ENCODE measurements around the gene FAM20C. TPM values are rescaled to one million over a fixed set of nuclear protein-coding genes. Genes with fewer than 3 reads are reported as not detected.

Gene FAM20C
- total RNA-seq, 2 donors from 2014 or later = 32.5 to 106 TPM

DNA sequence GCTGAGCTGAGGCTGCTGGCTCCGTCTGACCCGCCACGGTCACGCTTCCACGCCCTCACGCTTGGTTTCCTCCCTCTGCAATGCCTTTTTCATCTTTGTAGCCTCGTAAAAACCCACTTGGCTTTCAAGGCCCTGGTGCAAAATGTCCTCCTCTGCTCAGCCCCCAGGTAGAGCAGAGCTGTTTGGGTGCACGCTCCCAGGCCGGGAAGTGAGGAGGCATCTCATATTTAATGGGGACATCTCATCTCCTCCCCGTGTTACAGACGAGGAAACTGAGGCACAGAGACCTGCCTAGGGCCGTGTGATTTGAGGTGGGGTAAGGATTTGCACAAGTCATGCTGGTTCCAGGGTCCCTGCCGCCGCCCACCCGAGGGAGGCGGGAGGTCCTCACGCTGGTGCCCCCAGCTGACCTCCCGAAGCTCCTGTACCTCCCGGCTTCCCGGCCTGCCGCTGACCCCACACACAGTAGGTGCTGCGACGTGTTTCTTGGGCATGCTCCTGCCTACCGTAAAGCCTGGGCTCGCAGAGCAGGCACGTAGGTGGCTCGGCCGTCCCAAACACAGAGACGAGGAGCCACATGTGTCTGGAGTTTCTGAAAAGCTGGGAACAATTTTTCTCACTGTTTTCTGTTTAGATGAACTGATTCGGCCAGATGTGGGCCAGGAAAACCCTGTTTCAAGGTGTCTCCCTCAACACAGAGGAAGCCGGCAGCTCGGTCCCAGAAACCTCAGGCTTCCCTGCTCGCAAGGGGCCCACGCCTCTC lies 109.1 kb downstream of the FAM20C start:
- DNase-seq (ENCODE audit: low spot score) (no peak), ATAC-seq (ENCODE audit: insufficient number of reproducible peaks, low FRiP score, low read depth) (no peak)

DNA sequence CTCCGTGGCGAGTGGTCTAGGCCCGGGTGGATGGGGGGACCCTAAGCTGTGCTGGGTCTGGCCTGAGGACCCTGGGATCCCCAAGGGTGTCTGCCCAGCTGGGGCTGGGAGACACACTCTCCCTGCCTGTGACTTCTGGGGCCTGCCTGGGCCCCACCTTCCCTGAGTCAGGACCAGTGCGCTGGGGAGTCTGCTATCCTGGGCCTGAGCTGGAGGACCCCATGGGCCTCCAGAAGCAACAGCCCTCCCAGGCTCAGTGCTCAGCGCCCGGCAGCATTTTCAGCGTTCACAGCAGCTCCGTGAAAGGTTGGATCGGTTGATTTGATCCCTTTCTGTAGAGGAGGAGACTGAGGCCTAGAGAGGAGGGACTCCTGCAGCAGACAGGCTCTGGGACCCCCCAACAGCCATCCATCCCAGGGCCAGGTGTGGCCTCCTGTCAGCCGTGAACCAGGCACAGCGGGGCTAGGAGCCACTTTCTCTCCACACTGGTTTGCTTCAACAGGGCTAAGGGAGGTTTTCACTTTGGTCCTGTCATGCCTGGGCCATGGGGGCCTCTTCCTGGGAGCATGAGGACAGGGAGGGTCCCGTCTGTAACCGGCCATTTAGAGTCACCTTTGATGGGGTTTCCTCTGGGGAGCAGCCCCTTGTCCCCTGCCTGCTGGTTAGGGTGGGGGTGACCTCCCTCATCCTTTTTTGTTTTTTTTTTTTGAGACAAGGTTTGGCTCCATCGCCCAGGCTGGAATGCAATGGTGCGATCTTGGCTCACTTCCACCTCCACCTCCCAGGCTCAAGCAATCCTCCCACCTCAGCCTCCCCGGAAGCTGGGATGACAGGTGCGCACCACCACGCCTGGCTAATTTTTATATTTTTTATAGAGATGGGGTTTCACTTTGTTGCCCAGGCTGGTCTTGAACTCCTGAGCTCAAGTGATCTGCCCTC lies 110.0 kb downstream of the FAM20C start:
- H3K36me3 ChIP-seq = no peaks in the 10 kb centered on the region
- no peak overlapping the region for H3K4me3 ChIP-seq
- ATAC-seq (ENCODE audit: insufficient number of reproducible peaks, low FRiP score, low read depth) (no peak), DNase-seq (ENCODE audit: low spot score) (no peak)
- no peaks in the 10 kb centered on the region for H3K9me3 ChIP-seq
- no peaks in the 10 kb centered on the region for H3K27me3 ChIP-seq (replicated peaks; ENCODE audit: insufficient read depth)
- TF ChIP-seq, protein P1, sequence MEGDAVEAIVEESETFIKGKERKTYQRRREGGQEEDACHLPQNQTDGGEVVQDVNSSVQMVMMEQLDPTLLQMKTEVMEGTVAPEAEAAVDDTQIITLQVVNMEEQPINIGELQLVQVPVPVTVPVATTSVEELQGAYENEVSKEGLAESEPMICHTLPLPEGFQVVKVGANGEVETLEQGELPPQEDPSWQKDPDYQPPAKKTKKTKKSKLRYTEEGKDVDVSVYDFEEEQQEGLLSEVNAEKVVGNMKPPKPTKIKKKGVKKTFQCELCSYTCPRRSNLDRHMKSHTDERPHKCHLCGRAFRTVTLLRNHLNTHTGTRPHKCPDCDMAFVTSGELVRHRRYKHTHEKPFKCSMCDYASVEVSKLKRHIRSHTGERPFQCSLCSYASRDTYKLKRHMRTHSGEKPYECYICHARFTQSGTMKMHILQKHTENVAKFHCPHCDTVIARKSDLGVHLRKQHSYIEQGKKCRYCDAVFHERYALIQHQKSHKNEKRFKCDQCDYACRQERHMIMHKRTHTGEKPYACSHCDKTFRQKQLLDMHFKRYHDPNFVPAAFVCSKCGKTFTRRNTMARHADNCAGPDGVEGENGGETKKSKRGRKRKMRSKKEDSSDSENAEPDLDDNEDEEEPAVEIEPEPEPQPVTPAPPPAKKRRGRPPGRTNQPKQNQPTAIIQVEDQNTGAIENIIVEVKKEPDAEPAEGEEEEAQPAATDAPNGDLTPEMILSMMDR (IDR thresholded peaks at IDR 0.05) = no peak
- H3K27ac ChIP-seq = no peak overlapping the region
- no peaks in the 10 kb centered on the region for H3K4me1 ChIP-seq (ENCODE audit: control insufficient read depth in 1 of 2, low read depth in 2 of 2)

More for the DNA sequence above, 109.1 kb downstream of the FAM20C start:
- Histone ChIP-seq H3K27me3 (replicated peaks; ENCODE audit: insufficient read depth) (no peaks in the 10 kb centered on the region), H3K27ac (no peak overlapping the region), H3K36me3 (no peaks in the 10 kb centered on the region), H3K4me3 (no peak overlapping the region), H3K4me1 (ENCODE audit: control insufficient read depth in 1 of 2, low read depth in 2 of 2) (no peaks in the 10 kb centered on the region), H3K9me3 (no peaks in the 10 kb centered on the region)
- TF ChIP-seq, protein P1 (IDR thresholded peaks at IDR 0.05) = no peak

GRCh38 chr7:303425-303824 lies 111.1 kb downstream of the FAM20C start:
- Histone ChIP-seq H3K27me3 (replicated peaks; ENCODE audit: insufficient read depth) (no peaks in the 10 kb centered on the region), H3K9me3 (no peaks in the 10 kb centered on the region), H3K4me3 (no peak overlapping the region), H3K36me3 (no peaks in the 10 kb centered on the region), H3K4me1 (ENCODE audit: control insufficient read depth in 1 of 2, low read depth in 2 of 2) (no peaks in the 10 kb centered on the region), H3K27ac (no peak overlapping the region)
- DNase-seq (ENCODE audit: low spot score) (no peak), ATAC-seq (ENCODE audit: insufficient number of reproducible peaks, low FRiP score, low read depth) (no peak)
- TF ChIP-seq, protein P1 (IDR thresholded peaks at IDR 0.05) = no peak

DNA sequence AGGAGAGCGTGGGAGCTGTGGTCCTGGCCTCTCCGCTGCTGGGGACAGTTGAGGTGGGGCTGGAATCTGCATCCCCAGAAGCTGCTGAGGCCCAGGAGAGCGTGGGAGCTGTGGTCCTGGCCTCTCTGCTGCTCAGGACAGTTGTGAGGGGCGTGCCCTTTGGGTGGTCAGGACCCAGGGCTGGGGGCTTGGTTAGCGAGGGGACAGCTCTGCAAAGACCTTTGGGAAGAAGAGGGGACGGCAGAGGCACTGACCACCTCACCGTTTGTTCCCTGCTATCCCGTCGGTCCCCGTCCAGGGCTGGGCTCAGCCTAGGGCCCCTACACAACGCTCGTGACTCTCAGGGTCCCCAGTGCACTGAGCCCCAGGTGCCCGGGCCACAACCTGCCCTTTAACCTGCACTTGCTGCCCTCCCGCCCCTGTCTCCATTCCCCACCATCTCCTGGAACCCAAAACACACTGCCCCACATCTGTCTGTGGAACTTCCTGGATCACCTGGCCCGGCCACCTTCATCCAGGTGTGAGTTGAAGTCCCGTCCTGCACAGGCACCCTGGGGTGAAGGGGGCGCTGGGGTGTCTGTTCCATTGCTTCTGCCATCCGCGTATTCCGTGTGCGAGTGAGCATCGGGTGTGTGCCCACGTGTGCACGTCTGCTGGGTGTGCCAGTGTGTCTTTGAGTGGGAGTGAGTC lies 111.7 kb downstream of the FAM20C start:
- Histone ChIP-seq H3K4me1 (ENCODE audit: control insufficient read depth in 1 of 2, low read depth in 2 of 2) (no peaks in the 10 kb centered on the region), H3K27ac (no peak overlapping the region), H3K4me3 (no peak overlapping the region), H3K36me3 (no peaks in the 10 kb centered on the region), H3K9me3 (no peaks in the 10 kb centered on the region), H3K27me3 (replicated peaks; ENCODE audit: insufficient read depth) (no peaks in the 10 kb centered on the region)
- DNase-seq (ENCODE audit: low spot score) (no peak), ATAC-seq (ENCODE audit: insufficient number of reproducible peaks, low FRiP score, low read depth) (no peak)
- TF ChIP-seq, protein P1 (IDR thresholded peaks at IDR 0.05) = no peak
